GM18499 (cell line): ENCODE results near the gene LRIG1.

Source experiments
- ATAC-seq: cut with Tn5 transposase; IDR thresholded peaks from one replicate; pipeline ENCODE4 v1.9.1; 2021; ENCODE audit warnings: moderate number of reproducible peaks; ENCODE audit not compliant: insufficient read depth, unreplicated experiment

The LRIG1 gene

DNA sequence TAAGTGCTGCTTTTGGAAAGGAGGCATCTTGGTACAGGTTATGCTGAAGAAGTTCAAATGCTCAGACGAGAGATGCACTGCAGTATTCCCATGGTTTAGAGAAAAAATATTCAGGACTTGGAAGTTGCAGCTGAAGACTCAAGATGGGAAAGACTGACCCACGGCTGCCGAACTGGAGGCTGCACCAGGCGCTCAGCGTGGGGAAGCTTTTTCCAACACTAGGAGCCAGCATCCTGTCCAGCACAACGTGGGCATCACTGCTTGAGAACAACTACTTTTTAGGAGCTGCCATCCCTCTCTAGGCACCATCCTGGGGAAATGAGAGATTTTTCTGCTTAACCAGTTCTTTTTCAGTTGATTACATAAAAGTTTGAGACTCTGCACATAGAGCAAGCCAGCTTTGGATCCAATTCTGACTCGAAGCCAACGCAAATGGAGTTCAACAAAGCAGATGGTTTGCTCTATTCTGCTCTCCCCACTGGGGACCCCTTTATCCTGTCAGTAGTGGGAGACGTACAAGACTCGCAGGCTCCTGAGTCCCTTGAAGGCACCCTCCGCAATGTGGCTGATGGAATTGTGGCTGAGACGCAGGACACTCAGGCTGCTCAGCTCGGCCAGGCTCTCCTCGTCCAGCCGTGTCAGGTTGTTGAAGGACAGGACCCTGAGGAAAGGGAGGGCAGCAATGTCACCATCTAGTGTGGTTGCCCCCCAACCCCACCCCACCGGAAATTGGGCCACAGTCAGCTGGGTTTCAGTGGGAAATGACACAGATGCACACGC is 93.8 kb downstream of the LRIG1 start:
- no peak for ATAC-seq

DNA sequence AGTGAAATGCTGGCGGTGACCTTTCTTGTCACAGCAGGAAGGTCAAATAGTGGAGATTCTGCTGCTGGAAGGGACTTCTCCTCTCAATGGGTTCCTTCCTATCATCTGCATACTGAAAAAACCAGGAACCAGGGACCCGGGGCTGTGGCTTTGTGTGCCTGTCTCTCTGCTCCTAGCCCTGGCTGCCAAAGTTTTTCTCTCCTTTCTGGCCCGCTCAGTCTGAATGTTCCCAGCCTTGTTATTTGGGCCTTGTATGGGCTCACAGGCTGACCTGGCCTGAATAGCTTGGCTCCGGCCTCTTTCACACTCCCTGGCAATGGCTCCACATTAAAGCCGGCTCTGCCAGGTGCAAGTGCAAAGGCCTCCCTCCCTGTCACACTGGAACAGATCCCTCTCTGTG is 94.7 kb downstream of the LRIG1 start:
- no peak for ATAC-seq

DNA sequence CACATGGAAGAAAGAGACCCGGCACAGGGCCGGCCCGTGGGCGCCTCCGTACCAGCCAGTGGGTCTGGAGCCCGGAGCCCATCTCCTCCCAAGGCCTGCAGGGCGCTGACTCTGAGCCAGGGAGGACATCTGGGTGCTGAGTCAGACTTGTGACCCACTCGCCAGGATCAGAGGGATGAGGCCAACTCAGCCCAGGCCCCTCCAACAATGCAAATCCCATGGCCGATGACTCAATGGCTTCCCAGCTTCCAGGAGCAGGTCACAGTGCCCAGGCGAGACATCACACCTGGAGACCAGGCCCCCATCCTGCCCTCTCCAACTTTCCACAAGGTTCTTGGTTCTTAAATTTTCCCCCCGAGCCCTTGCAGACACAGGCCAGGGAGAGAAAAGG is 95.1 kb downstream of the LRIG1 start:
- no peak for ATAC-seq

DNA sequence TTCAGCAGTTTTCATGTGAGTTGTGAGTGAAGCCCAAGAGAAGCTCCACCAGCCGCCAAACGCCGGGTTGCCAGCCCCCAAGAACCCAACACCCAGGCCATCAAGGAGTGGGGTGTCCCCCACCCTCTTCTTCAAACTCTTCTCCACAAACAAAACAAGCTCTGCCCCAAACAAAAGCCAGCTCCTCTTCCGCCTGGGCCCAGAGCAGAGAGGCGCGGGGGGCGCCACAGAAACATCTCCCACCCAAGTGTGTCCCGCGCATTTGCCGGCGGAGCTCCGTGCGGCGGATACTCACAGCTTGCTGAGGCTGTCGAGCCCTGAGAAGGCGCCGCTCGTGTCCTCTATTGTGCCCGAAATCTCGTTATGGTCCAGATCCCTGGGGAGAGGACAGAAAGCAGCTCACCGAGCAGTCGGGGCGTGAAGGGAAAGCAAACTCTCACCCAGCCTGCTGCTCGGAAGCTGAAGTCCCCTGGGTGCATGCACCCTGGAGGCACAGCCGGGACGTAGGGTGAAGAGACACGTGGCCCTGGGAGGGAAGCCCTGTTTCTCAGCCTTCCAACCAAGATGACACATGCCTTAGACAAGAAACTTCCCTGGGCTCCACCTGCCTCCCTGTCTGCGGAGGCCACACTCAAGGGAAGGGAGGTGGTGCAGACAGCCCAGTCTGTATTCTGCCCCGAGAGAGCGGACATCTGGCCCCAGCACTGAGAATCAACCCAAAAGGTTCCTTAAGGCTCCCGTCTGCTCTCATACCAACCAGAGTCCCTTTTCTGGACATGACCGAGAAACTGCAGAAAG is 95.7 kb downstream of the LRIG1 start:
- no peak for ATAC-seq

DNA sequence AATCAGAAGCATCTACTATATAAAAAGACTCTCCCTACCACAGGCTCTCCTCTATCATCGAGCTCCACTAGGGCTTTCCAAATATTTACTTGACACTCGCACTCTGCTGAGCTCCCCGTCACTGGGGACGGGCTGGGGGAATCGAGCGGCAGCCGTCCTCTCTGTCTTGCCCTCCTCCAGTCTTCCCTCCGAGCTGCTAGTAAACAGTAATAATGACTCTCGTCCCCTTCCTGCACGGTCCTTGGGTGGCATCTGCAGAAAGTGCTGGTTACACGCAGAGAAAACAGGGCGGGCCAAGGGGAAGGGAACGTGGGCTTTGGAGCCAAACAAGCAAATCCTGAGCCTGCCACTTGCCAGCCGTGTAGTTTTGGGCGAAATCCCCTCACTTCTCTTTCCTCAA is 96.6 kb downstream of the LRIG1 start:
- no peak for ATAC-seq

DNA sequence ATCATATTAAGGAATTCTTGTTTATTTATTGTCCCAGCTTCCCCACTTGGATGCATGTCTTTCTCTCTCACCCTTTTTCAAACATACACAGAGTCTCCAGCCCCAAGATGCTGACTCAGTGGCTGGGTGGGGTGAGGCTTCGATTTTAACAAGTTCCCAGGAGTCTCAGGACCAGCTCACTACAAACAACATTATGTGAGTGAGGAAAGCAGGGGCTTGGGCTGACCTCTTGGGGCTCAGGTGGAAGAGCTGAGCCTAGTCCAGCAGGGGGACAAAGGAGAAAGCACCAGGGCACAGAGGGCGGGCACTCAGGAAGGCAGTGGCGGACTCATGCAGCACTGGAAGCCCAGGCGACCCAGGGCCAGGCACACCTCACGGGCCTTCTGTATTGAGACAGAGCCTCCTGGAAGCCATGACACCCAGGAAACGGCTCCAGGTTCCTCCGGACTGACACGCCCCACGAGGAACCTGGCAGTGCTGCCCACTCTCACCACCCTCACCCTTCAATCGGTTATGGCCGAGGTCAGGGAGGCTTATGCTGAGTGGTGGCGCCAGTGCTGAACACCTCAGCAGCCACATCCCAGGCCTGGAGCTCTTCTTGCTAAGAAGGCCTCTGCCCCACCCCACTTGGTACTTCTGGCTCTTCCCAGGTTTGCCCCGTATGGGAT is 97.4 kb downstream of the LRIG1 start:
- no peak for ATAC-seq

DNA sequence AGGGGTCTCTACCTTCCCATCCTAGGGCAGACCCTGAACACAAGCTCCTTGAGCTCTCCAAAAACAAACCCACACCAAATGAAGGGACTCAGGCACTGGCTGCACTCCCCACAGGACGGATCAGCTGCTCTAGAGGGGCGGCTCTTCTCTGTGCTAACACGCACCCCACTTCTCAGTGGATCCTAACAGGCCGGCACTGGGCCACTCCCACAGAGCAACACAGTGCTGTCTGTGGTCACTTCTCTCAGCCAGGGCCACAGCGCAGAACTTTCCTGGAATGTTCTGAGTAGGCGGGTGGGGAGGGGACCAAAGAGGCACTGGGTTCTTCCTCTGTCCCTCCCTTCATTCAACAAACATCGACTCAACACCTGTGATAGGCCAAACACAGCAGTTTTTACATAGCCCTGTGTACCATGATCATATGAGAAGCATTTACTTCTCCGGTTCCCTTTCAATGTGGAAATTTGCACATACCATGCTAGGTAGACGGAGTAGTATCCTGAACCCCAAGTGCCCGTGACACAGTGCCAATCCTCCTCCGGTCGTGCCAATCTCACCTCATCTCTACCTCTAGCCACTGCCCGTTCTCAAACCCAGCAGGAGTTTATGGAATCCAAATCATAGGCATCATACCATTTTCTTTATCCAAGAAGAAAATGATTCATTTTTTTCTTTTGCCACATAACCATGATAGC is 98.1 kb downstream of the LRIG1 start:
- ATAC-seq = no peak

DNA sequence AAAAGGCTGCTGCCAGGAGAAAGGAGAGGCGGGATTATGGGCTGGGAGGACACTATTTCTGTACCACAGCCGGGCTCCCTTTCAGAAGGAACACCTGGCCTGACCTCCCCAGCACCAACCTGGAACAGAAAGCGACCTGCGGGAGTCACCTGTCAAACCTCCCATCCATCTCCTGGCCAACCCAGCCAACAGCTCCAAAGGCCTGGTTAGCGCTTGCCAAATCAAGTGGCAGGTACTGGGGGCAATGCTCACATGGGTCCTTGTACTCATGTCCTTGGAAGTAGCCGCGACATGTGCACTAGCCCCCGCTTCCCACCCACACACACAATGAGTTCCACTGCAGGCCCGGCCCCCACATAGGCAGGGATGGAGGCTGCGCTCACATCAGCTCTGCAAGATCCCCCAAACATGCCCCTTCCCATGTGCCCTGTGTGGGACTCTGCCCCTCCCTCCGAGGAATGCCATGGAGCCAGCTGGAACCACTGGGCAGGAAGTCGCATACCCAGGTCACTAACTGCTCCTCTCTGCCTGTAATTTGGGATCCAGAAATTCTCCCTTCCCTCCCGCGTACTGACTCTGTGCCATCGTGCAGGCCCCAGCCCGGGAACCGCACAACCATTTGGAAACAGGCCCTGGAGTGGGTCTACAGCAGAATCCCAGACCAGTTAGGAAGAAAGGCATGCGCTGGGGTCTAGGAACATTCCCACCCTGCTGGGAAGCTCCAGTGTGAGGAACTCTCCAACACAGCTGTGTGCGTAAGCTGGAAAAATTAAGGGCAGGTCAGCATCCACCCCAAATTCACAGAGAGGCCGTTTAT is 98.9 kb downstream of the LRIG1 start:
- no peak for ATAC-seq

DNA sequence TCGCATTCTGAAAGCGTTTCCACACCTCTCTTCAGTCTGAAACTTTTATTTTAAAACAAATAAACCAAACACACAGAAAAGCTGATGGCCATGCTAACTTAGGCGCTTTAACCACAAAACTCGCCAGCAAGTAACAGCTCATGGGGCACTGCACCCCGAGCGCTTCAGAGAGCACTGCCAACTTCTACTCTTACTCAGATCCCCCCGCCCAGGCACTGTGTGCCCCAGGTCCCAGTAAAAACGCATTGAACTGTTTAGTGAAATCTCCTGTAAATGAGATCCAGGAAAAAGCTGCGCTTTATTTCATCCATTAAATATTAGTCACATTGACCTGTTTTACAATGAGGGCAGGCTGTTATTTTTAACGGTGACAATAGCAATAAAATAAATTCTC is 99.7 kb downstream of the LRIG1 start:
- ATAC-seq = no peak

DNA sequence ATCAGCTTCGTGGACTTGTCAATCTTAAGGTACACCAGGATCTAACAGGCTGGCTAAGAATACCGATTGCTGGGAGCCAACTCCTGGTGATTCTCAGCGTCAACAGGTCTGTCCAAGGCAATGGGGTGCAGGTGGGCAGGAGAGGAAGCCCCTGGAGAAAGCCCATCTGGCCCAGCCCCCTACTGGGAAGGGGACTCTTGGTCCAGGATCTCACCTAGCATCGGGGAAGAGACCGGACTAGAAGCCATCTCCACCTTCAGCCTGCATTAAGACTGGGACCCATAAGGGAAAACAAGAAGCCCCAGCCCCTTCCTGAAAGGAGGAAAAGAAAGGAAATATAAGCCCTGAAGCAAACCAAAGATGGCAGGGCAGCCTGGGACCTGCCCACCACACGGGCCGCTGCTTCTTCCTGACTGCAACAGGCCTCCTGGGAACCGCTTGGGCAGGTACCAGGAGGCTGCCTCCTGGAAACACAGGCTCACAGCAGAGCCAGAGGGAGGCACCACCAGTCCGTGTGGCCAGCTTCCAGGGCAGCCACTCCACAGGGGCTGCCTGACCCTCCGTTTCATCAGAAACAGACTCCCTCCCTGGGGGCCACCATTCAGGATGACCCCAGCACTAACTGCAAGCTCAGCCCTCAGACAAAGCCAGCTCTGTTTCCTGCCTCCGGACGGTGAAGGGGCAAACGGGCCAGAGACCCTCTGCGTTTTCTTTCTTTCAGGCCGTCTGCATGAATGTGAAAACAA is 100.2 kb downstream of the LRIG1 start:
- no peak for ATAC-seq

DNA sequence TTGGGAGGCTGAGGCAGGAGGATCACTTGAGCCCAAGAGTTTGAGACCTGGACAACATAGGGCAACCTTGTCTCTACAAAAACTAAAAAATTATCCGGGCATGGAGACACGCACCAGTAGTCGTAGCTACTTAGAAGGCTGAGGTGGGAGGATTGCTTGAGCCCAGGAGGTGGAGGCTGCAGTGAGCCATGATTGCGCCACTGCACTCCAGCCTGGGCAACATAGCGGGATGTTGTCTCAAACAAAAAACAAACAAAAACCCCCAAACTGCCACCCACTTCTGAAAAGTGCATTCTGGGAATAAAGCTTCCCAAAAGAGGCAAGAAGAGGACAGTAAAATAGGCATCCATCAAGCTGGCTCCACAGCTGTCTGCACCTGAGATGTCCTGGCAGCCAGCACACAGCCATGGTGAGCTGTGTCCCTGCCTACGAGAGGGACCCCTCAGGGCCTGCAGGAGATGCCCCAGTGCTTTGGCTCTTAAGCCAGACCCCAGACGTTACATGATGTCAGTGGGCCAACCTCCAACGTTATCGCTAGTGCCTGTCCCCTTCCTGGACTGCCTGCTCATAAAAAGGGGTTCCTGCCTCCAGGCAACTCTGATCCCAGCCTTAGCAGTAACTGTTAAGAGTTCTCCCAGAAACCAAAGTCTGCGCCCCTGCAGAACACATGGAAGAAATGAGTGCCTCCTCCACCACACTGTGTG is 101.1 kb downstream of the LRIG1 start:
- ATAC-seq = no peak

DNA sequence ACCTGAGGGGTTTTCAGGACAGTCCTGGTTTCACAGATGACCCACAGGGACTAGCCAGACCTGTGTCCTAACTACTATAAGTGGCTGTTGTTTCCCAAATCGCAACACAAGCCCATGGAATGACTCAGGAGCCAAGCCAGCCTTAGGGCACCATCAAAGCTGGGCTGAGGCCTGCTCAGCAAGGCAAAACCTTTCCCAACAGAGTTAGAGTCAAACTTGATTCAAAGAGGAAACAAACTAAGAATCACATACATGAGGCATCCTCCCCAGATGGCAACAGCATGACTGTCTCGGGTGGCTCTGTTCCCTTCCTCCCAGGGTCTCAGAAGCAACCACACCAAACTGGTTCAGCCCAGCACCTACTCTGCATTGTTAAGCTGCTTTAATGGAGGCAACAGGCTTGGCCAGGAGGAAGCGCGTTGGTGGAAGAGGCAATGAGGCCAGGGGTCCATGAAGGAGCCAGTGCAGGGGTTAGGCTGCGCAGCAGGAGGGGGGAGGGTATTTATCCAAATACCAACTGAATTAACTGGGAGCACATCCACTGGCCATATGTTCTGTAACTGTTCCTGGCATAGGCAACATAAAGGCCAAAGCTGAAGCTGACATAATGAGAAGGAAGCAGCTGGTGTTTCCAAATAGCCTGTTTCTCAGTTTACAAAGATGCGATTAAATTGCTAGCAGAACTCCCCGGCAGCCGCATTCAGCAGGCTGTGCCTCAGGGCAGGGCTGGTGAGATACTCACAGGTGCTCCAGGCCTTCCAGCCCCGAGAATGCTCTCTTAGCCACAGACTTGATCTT is 102.4 kb downstream of the LRIG1 start:
- no peak for ATAC-seq

DNA sequence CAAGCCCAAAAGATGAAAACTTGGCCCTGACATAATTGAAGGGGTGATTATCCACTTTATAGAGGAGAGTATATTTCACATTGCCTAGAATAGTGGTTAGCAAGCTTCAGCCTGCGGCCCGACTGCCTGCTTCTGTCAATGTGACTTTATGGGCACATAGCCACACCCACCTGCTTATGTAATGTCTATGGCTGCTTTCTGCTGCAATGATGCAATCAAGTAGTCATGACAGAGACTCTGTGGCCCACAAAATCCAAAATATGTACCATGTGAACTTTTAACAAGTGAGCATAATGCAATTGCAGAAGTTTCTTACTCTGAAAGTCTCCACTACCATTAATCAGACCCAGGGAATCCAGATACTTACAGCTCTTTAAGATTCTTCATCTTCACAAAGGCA is 103.1 kb downstream of the LRIG1 start:
- ATAC-seq = no peak

DNA sequence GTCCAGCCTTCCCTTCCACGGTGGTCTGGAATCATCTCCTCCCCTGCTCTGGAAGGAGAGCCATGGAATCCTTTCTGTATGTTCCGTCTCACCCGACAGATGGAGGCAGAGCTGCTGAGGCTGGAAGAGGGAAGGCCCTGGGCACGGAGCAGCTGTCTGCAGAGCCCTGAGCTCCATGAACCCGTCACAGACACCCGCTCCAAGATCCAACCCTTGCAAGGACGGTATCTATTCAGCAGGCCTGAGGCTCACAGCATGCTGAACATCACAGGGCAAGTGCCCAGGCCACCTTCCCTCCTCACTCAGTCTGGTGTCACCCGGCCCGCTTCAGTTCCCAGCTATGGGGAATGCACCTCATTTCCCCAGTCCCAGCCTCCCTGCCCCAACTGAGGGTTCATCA is 103.9 kb downstream of the LRIG1 start:
- ATAC-seq = no peak

DNA sequence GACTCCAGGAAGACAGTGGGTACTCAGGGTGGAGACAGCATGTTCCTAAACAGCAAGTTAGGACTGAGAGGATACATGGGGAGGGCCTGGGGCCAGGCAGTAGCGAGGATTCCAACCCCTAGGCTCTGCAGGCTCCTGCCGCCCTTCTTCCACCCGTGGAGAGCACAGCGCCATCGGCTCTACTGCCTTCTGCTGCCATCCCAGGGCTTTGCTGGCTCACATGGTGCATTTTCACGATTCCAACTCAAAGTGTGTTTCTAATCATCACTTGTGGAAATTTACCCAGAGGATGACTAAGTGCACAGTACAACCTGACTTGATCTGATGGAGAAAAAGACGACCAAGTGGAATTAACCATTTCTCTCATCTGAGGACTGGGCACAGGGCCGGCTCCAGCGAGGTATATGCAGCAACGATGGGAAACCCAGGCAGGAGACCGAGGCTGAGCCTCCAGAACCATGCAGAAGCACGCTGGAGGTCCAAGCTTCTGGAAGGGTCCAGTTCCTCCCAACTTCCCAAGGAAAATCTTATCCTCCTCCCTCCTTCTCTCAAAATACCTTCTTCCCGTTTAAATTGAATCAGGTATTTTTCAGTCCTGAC is 104.6 kb downstream of the LRIG1 start:
- ATAC-seq = no peak

DNA sequence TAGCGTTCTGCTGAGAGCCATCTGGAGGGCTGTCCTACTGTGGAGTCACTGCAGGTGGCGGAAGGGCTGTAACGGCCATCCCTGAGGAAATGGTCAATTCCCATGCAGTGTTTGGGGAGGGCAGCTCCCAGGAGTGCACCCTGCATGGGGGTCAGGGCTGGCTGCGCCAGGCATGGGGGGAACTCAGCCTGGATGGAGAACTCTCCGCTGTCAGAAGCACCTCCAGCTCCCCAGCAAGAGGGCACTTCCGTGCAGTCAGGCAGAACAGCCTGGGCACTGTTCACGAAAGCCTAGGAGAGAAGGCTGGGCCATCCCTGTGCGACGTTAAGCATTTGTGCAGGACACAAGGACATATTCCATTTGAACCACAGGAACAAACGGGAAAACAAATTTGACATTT is 105.2 kb downstream of the LRIG1 start:
- no peak for ATAC-seq

DNA sequence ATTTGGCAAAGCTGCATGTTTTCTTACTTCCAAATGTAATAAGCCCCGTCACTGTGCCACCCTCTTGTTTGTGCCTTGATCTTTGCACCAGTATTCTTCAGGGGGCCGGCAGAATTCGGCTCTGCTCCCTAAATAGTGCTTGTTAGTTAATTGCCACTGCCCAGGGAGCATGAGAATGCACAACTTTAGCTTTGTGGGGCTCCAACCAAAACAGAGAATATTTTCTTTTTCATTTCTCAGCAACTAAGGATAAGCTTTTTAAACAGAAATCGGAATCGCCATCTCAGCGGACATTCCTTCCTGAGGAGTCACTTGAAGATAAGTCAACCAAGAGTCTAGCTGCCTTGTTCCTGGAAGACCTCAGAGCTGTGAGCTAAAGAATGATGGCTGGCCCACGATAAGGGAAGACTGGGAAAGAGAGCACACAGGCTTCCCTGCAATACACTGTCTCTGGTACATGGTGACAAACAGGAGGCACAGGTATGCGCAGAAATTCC is 106.0 kb downstream of the LRIG1 start:
- no peak for ATAC-seq
